H9 (cell line): ENCODE measurements around the gene STARD3. TPM values are rescaled to one million over a fixed set of nuclear protein-coding genes. Genes with fewer than 3 reads are reported as not detected.

Experiments used
- DNase-seq: peaks from one replicate; pipeline ENCODE4 v3.0.0-alpha.2; 2017
- H2AFZ ChIP-seq: one replicate; pipeline ENCODE4 v1.6.1; 2013; ENCODE audit warnings: mild to moderate bottlenecking, low read length, control low read depth, moderate library complexity
- H2AK5ac ChIP-seq: 2 replicates; pipeline ENCODE4 v1.6.1; 2013; ENCODE audit warnings: low read length, control low read depth, mixed read lengths; ENCODE audit not compliant: insufficient read length
- H2BK120ac ChIP-seq: one replicate; pipeline ENCODE4 v1.6.1; 2013; ENCODE audit warnings: low read depth, mild to moderate bottlenecking, low read length, control low read depth, inconsistent platforms; ENCODE audit not compliant: poor library complexity, severe bottlenecking
- H2BK12ac ChIP-seq: 2 replicates; pipeline ENCODE4 v1.6.1; 2013; ENCODE audit warnings: low read length, control low read depth, mixed read lengths, low read depth; ENCODE audit not compliant: insufficient read length
- H2BK15ac ChIP-seq: 2 replicates; pipeline ENCODE4 v1.6.1; 2013; ENCODE audit warnings: low read depth, low read length, control low read depth
- H2BK20ac ChIP-seq: one replicate; pipeline ENCODE4 v1.6.1; 2013; ENCODE audit warnings: low read depth, mild to moderate bottlenecking, low read length, control low read depth, inconsistent platforms; ENCODE audit not compliant: poor library complexity, severe bottlenecking
- H2BK5ac ChIP-seq: 2 replicates; pipeline ENCODE4 v1.6.1; 2013; ENCODE audit warnings: low read length, control low read depth, mixed read lengths; ENCODE audit not compliant: insufficient read length
- H3K14ac ChIP-seq: 2 replicates; pipeline ENCODE4 v1.6.1; 2013; ENCODE audit warnings: low read length, control low read depth; ENCODE audit not compliant: insufficient read depth
- H3K18ac ChIP-seq: 2 replicates; pipeline ENCODE4 v1.6.1; 2013; ENCODE audit warnings: low read depth, mild to moderate bottlenecking, mixed read lengths, low read length, control low read depth; ENCODE audit not compliant: insufficient read length
- H3K23ac ChIP-seq: 2 replicates; pipeline ENCODE4 v1.6.1; 2013; ENCODE audit warnings: low read length, control low read depth, mixed read lengths, low read depth; ENCODE audit not compliant: insufficient read length
- H3K23me2 ChIP-seq: 2 replicates; pipeline ENCODE4 v1.6.1; 2013; ENCODE audit warnings: low read depth, mild to moderate bottlenecking, mixed read lengths, low read length, control low read depth; ENCODE audit not compliant: insufficient read length, poor library complexity, severe bottlenecking
- H3K27ac ChIP-seq: 2 replicates; pipeline ENCODE4 v1.5.1; 2013; ENCODE audit warnings: low read length, control low read depth, mixed read lengths, low read depth; ENCODE audit not compliant: insufficient read length
- H3K27me3 ChIP-seq: 2 replicates; pipeline ENCODE4 v1.6.1; 2013; ENCODE audit warnings: low read length, control low read depth, inconsistent platforms; ENCODE audit not compliant: insufficient read depth
- H3K4ac ChIP-seq: 2 replicates; pipeline ENCODE4 v1.6.1; 2013; ENCODE audit warnings: low read depth, mild to moderate bottlenecking, control low read depth, inconsistent platforms, low read length, moderate library complexity
- H3K4me1 ChIP-seq: 2 replicates; pipeline ENCODE4 v1.6.1; 2013; ENCODE audit warnings: low read length, control low read depth, inconsistent platforms; ENCODE audit not compliant: insufficient read depth
- H3K4me2 ChIP-seq: 2 replicates; pipeline ENCODE4 v1.6.1; 2013; ENCODE audit warnings: low read length, control low read depth, mixed read lengths; ENCODE audit not compliant: insufficient read length, insufficient read depth
- H3K56ac ChIP-seq: 2 replicates; pipeline ENCODE4 v1.6.1; 2013; ENCODE audit warnings: low read depth, mild to moderate bottlenecking, mixed read lengths, low read length, control low read depth; ENCODE audit not compliant: insufficient read length
- H3K79me1 ChIP-seq: 2 replicates; pipeline ENCODE4 v1.6.1; 2013; ENCODE audit warnings: low read depth, mild to moderate bottlenecking, moderate library complexity, low read length, control low read depth, inconsistent platforms; ENCODE audit not compliant: insufficient read depth, poor library complexity, severe bottlenecking
- H3K79me2 ChIP-seq: 2 replicates; pipeline ENCODE4 v1.6.1; 2013; ENCODE audit warnings: low read length, control low read depth, inconsistent platforms; ENCODE audit not compliant: insufficient read depth
- H3K9ac ChIP-seq: 2 replicates; pipeline ENCODE4 v1.6.1; 2013; ENCODE audit warnings: low read length, control low read depth, mixed read lengths; ENCODE audit not compliant: insufficient read length; ENCODE audit errors: extremely low read depth
- H3K9me3 ChIP-seq: one replicate; pipeline ENCODE4 v1.6.1; 2013; ENCODE audit warnings: low read depth, low read length, inconsistent platforms; ENCODE audit not compliant: control insufficient read depth
- H3T11ph ChIP-seq: one replicate; pipeline ENCODE4 v1.6.1; 2013; ENCODE audit warnings: mild to moderate bottlenecking, low read length, control low read depth, inconsistent platforms
- H4K20me1 ChIP-seq: one replicate; pipeline ENCODE4 v1.6.1; 2013; ENCODE audit not compliant: control insufficient read depth, insufficient read length, insufficient read depth
- H4K5ac ChIP-seq: 2 replicates; pipeline ENCODE4 v1.6.1; 2013; ENCODE audit warnings: low read depth, mild to moderate bottlenecking, mixed read lengths, low read length, control low read depth; ENCODE audit not compliant: insufficient read length
- H4K8ac ChIP-seq: replicated peaks from 2 replicates; pipeline ENCODE4 v1.6.1; 2013; ENCODE audit warnings: low read length, control low read depth, mixed read lengths, low read depth; ENCODE audit not compliant: insufficient read length
- H4K91ac ChIP-seq: 2 replicates; pipeline ENCODE4 v1.6.1; 2013; ENCODE audit warnings: low read depth, mild to moderate bottlenecking, moderate library complexity, mixed read lengths, low read length, control low read depth; ENCODE audit not compliant: insufficient read length
- H3K27ac Mint-ChIP-seq, 3 experiments: 2 replicates in 2 of 3; 3 replicates in 1 of 3; pipeline ENCODE4 v1.8.0; 2020 to 2021; ENCODE audit warnings: mixed read lengths in 3 of 3, mild to moderate bottlenecking in 1 of 3, moderate library complexity in 1 of 3
- H3K27me3 Mint-ChIP-seq: 2 replicates; pipeline ENCODE4 v1.8.0; 2021; ENCODE audit warnings: low read depth, mild to moderate bottlenecking, moderate library complexity, mixed read lengths
- H3K36me3 Mint-ChIP-seq, 3 experiments: 2 replicates in 2 of 3; 3 replicates in 1 of 3; pipeline ENCODE4 v1.8.0; 2020 to 2021; ENCODE audit warnings: low read depth in 3 of 3, mixed read lengths in 3 of 3; ENCODE audit not compliant: insufficient read depth in 1 of 3
- H3K4me1 Mint-ChIP-seq, 2 experiments: 2 replicates each; pipeline ENCODE4 v1.8.0; 2020; ENCODE audit warnings: mixed read lengths in 2 of 2
- H3K4me3 Mint-ChIP-seq, 2 experiments: 2 replicates in 1 of 2; 3 replicates in 1 of 2; pipeline ENCODE4 v1.8.0; 2020 to 2021; ENCODE audit warnings: mild to moderate bottlenecking in 2 of 2, mixed read lengths in 2 of 2, moderate library complexity in 1 of 2
- H3K9me3 Mint-ChIP-seq, 2 experiments: 2 replicates in 1 of 2; 3 replicates in 1 of 2; pipeline ENCODE4 v1.8.0; 2020; ENCODE audit warnings: mild to moderate bottlenecking in 2 of 2, mixed read lengths in 2 of 2, moderate library complexity in 1 of 2
- WGBS: extraction: QIAGEN DNeasy Blood & Tissue Kit; methylation state at CpG from one replicate; pipeline ENCODE4 v1.1.7; 2013; ENCODE audit warnings: missing lambda C conversion rate, low lambda C conversion rate, mixed read lengths; ENCODE audit not compliant: insufficient read length; ENCODE audit errors: extremely low coverage; 5-methylcytosine and 5-hydroxymethylcytosine counted together
- total RNA-seq: library from RNA; stranded (reverse); gene quantifications from 2 replicates; pipeline ENCODE4 v1.2.1, GENCODE V29; 2021
- TF ChIP-seq, protein P1 (sequence below): fragments of 200-600 bp; sonication (generic); conservative IDR thresholded peaks from 3 replicates; pipeline ENCODE4 v1.8.0; 2021; ENCODE audit warnings: antibody characterized with exemption, mild to moderate bottlenecking

STARD3 gene
- total RNA-seq, 1 experiment from 2014 or later = 51.3 TPM

DNA sequence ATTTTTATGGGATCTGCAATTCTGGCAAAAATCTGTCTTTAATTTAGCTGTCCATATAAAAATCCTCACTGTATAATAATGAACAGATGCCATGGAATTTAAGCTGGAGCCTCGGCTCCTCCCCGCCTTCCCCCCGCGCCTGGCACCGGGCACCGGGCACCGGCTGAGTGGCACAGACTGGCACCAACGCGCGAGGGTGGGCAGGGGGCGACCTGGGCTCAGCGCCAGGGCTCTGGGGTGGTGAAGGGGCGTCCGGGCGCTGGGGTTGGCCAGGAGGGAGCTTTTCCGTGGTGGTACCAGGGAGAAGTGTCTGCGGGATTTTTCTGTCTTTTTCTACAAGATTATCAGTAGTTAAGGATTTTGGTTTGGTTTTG, 38.3 kb upstream of the STARD3 start:
- no peak overlapping the region for H2BK120ac ChIP-seq
- H4K20me1 ChIP-seq = no peaks in the 10 kb centered on the region
- H2BK15ac ChIP-seq = no peak overlapping the region
- no peak overlapping the region for H3T11ph ChIP-seq
- TF ChIP-seq, protein P1, sequence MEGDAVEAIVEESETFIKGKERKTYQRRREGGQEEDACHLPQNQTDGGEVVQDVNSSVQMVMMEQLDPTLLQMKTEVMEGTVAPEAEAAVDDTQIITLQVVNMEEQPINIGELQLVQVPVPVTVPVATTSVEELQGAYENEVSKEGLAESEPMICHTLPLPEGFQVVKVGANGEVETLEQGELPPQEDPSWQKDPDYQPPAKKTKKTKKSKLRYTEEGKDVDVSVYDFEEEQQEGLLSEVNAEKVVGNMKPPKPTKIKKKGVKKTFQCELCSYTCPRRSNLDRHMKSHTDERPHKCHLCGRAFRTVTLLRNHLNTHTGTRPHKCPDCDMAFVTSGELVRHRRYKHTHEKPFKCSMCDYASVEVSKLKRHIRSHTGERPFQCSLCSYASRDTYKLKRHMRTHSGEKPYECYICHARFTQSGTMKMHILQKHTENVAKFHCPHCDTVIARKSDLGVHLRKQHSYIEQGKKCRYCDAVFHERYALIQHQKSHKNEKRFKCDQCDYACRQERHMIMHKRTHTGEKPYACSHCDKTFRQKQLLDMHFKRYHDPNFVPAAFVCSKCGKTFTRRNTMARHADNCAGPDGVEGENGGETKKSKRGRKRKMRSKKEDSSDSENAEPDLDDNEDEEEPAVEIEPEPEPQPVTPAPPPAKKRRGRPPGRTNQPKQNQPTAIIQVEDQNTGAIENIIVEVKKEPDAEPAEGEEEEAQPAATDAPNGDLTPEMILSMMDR = no peak
- no peak overlapping the region for H3K27ac ChIP-seq
- no peak overlapping the region for H3K18ac ChIP-seq
- Mint-ChIP-seq H3K36me3 (no peaks in the 10 kb centered on the region; a peak in 1 of 7 replicates), H3K27ac (no peak overlapping the region), H3K4me3 (peak overlapping the region in 1 of 2 experiments; percentile 32; a peak in 1 of 5 replicates), H3K9me3 (peaks cover 4% of the 10 kb centered on the region in 2 experiments; a peak in 2 of 5 replicates), H3K27me3 (peaks cover 100% of the 10 kb centered on the region), H3K4me1 (peaks cover 26 to 73% of the 10 kb centered on the region in 2 experiments)
- peaks cover 92% of the 10 kb centered on the region for H3K27me3 ChIP-seq
- H4K91ac ChIP-seq = no peak overlapping the region
- H3K56ac ChIP-seq = no peak overlapping the region
- H3K9me3 ChIP-seq = no peaks in the 10 kb centered on the region
- H2AK5ac ChIP-seq = no peak overlapping the region
- no CpG with 5 or more reads among the region's 17 CpGs for WGBS
- no peak overlapping the region for H4K8ac ChIP-seq
- no peaks in the 10 kb centered on the region for H3K23me2 ChIP-seq
- H3K79me1 ChIP-seq = no peaks in the 10 kb centered on the region
- H4K5ac ChIP-seq = no peak overlapping the region
- no peak for DNase-seq
- no peak overlapping the region for H3K9ac ChIP-seq
- H2BK12ac ChIP-seq = no peak overlapping the region
- no peak overlapping the region for H2BK20ac ChIP-seq
- no peak overlapping the region for H2BK5ac ChIP-seq
- H3K4me1 ChIP-seq = peaks cover 4% of the 10 kb centered on the region; the same call in 1 of the 2 replicates
- H3K79me2 ChIP-seq = no peaks in the 10 kb centered on the region
- H3K23ac ChIP-seq = no peak overlapping the region
- no peak overlapping the region for H3K4me2 ChIP-seq
- no peak overlapping the region for H3K14ac ChIP-seq
- H2AFZ ChIP-seq = no peak overlapping the region
- H3K4ac ChIP-seq = no peak overlapping the region
